C4-2B (cell line): ENCODE measurements around the gene PAQR4.

Experiments
- H3K27ac ChIP-seq: fragments of 450-650 bp; 2 replicates; pipeline ENCODE4 v1.5.1; 2017
- CTCF ChIP-seq: fragments of 450-650 bp; conservative IDR thresholded peaks from 2 replicates; pipeline ENCODE4 v1.5.1; 2017; ENCODE audit warnings: mild to moderate bottlenecking
- ZFX ChIP-seq: fragments of 450-650 bp; IDR thresholded peaks from 2 replicates; pipeline ENCODE4 v1.6.1; 2017

The PAQR4 gene

GRCh38 chr16:2991566-2992261, 22.6 kb downstream of the PAQR4 start:
- peak overlapping the region; percentile 35; the same call in 1 of the 2 replicates for H3K27ac ChIP-seq
- TF ChIP-seq ZFX (no peak), CTCF (no peak)

GRCh38 chr16:2992383-2993081, 23.4 kb downstream of the PAQR4 start:
- no peak overlapping the region for H3K27ac ChIP-seq
- TF ChIP-seq CTCF = no peak
- no peak for TF ChIP-seq ZFX

- H3K27ac ChIP-seq = no peak overlapping the region
- no peak for TF ChIP-seq ZFX
- TF ChIP-seq CTCF = no peak
Observed at GRCh38 chr16:2996298-2996697, 27.1 kb downstream of the PAQR4 start.

GRCh38 chr16:2999929-3000328, 30.8 kb downstream of the PAQR4 start:
- no peak for TF ChIP-seq ZFX
- TF ChIP-seq CTCF = no peak
- no peak overlapping the region for H3K27ac ChIP-seq

- no peak for TF ChIP-seq CTCF
- no peak for TF ChIP-seq ZFX
Observed at GRCh38 chr16:3000540-3000939, 31.4 kb downstream of the PAQR4 start.

GRCh38 chr16:3001316-3001715, 32.2 kb downstream of the PAQR4 start:
- H3K27ac ChIP-seq = no peak overlapping the region
- TF ChIP-seq ZFX = no peak

More at GRCh38 chr16:3000540-3000939, 31.4 kb downstream of the PAQR4 start:
- H3K27ac ChIP-seq = no peak overlapping the region

- peak overlapping the region; percentile 50; the same call in 1 of the 2 replicates for H3K27ac ChIP-seq
- TF ChIP-seq CTCF (peak; percentile 74), ZFX (no peak)
Observed at GRCh38 chr16:3003582-3004270, 34.6 kb downstream of the PAQR4 start.
